Measurements from ENCODE around the gene RIC1.

DNA sequence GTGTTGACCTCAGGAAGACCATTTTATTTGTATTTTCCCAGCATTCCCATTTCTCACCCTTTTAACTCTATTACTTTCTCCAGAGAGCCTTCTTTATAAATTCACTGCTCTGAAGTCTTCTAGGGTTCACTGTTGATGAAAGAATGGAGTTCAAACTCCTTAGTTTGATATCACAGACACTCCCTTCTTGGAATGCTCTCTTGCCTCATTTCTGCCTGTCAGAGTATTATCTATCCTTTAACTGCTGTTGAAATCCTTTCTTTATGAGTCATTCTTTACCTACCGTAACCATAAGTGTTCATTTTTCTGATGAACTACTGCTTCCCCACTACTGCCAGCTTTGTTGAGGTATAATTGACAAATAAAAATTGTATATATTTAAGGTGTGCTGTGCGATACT, 4.3 kb downstream of the RIC1 start:
- TF ChIP-seq POLR2A (IDR thresholded peaks at IDR 0.05; ENCODE audit: borderline replicate concordance, extremely low read depth, insufficient read depth, insufficient read length): no peak
- TF ChIP-seq RAD21 (IDR thresholded peaks at IDR 0.05; ENCODE audit: low read depth): no peak
- TF ChIP-seq EGR1 (IDR thresholded peaks at IDR 0.05; ENCODE audit: low read depth): no peak
- no peak for TF ChIP-seq EZH2 (IDR thresholded peaks at IDR 0.05)

Data from HCT116 (cell line).